LNCAP (cell line): Measurements from ENCODE around the gene HNRNPH2.

Experiments used
- CTCF ChIP-seq: fragments of 450-650 bp; IDR thresholded peaks from 2 replicates; pipeline ENCODE4 v1.5.1; 2017; ENCODE audit warnings: mild to moderate bottlenecking

HNRNPH2 gene

GRCh38 chrX:101407748-101408531 is at the start of gene HNRNPH2, which contains the start of gene GLA:
TSS of gene HNRNPH2 (plus strand) at chrX:101408222. CDS start at chrX:101411989, 3,767 bp downstream.
TSS of gene GLA (minus strand) at chrX:101407925. CDS start at chrX:101407903, 22 bp downstream.
- TF ChIP-seq CTCF, result no peak

- no peak for TF ChIP-seq CTCF
Measured at GRCh38 chrX:101359966-101360365, 48.1 kb upstream of the HNRNPH2 start.

DNA sequence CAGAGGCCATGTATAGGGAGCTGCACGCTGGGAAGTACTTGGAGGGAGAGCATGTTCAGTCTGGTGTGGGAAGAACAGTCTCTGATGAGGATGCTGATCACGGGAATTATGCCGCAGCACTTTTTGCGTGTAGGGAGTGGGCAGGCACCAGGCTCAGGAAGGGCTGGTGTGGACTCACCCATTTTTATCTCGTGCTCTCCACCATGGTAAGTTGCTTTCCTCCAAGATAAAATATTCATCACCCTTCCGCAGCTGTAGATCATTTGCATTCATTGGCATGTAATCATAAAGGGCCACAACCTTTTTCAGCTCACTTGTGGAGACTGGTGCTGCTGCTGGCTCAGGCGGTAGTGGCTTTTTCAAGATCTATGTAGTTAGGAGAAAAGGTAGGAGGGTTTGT is 47.6 kb upstream of the HNRNPH2 start:
- TF ChIP-seq CTCF, result no peak

DNA sequence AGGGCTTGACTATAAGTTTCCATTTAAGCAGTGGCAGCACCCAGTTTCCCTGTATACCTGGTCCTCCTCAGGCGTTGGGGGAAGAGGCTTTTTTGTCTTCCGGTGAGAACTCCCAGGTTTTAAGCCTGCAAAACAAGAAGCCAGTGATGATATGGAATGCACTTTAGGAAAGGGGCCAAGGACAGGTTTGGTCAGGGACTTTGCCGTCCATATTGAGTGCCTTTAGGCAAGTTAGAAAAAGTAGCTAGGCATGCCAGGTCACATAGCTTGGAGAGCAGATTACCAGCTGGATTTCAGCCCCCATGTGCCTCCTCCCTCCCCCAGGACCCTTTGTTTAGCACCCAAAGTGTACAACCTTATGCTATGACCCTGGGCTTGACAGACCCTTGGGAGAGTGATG is 45.9 kb upstream of the HNRNPH2 start:
- TF ChIP-seq CTCF, result no peak

GRCh38 chrX:101362757-101363156 is 45.3 kb upstream of the HNRNPH2 start:
- no peak for TF ChIP-seq CTCF

DNA sequence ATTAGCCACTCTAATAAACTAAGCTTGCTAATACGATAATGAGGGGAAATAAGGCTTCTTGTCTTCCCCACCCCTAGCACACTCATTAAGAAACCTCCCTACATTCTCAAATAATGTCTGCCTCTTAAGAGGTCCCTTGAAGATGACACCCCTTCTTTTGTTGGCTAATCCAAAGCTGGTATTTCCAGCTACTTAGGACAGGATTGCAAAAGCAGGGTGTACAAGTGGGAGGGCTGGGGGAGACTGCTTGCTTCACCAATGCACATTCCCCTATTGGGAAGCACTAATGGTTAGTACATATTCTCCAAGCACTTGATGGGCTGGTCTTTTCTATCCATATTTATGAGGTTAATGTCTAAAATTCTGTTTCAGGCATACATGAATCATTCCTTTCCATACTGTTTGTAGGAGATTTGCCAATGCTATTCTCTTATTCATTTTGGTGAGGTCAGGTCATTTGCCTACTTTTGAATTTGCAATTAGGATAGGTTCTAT is 42.7 kb upstream of the HNRNPH2 start:
- TF ChIP-seq CTCF, result no peak

DNA sequence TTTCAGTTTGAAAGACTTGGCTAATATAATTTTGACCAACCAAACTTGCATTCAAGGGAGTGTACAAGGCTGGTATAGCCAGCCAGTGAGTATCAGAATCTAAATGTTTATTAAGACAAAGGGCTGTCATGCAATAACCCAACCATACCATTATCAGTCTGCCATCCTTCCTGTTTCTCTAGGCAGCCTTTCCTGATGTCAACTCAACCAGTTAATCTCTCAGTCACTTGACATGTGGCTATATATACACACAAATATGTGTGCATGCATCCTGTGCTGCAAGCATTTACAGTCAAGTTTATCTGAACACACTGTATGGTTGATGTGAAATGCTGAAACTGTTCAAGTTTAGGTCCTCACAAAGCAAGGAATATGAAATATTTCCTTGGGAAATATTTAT is 39.2 kb upstream of the HNRNPH2 start:
- TF ChIP-seq CTCF, result no peak
